B cell (primary cell): ENCODE measurements around the gene B4GALNT3. TPM values are rescaled to one million over a fixed set of nuclear protein-coding genes. Genes with fewer than 3 reads are reported as not detected.

Experiments used
- ATAC-seq: fragments of 200-7000 bp; cut with Tn5 transposase; one replicate; pipeline ENCODE4 v1.10.0; 2021; ENCODE audit warnings: low read depth, mild to moderate bottlenecking, moderate number of reproducible peaks, moderate library complexity
- CTCF ChIA-PET: fragments of 350-600 bp; sonication (Branson Sonifier 250); formaldehyde crosslinking; loops from one replicate; lab custom pipeline; 2021; ENCODE audit warnings: antibody characterized with exemption, inconsistent platforms; lab: Charles Lee
- POLR2A ChIA-PET: fragments of 350-600 bp; sonication (Branson Sonifier 250); formaldehyde crosslinking; loops from one replicate; lab custom pipeline; 2021; ENCODE audit warnings: antibody characterized with exemption; lab: Charles Lee
- DNase-seq: peaks from one replicate; pipeline ENCODE4 v3.0.0; 2013
- H2AFZ ChIP-seq: 2 replicates; pipeline ENCODE4 v1.6.1; 2012; ENCODE audit warnings: mild to moderate bottlenecking, low read depth, low read length; ENCODE audit not compliant: insufficient read depth, poor library complexity, severe bottlenecking
- H3K27ac ChIP-seq, 2 donors: 1 replicate in 1 of 2; 2 replicates in 1 of 2; pipeline ENCODE4 v1.5.1; 2012 to 2013; ENCODE audit warnings: low read length in 2 of 2, mild to moderate bottlenecking in 2 of 2, moderate library complexity in 1 of 2
- H3K27me3 ChIP-seq, 4 experiments: fragments of 200-600 bp in 1 of 4; sonication (generic) in 1 of 4; replicated peaks in 1 of 4; 1 replicate in 2 of 4; 2 replicates in 2 of 4; pipeline versions ENCODE4 v1.6.1 to v1.7.0; 2013 to 2016; ENCODE audit warnings: low read length in 3 of 4, mild to moderate bottlenecking in 2 of 4, mixed read lengths in 1 of 4, moderate library complexity in 1 of 4; ENCODE audit not compliant: insufficient read depth in 4 of 4, control insufficient read depth in 3 of 4; ENCODE audit errors: control extremely low read depth in 1 of 4
- H3K36me3 ChIP-seq, 2 experiments: replicated peaks in 1 of 2; 1 replicate in 1 of 2; 2 replicates in 1 of 2; pipeline versions ENCODE4 v1.6.1 to v1.7.1; 2013; ENCODE audit warnings: low read length in 1 of 2; ENCODE audit not compliant: insufficient read depth in 2 of 2, control insufficient read depth in 1 of 2; ENCODE audit errors: control extremely low read depth in 1 of 2, extremely low read depth in 1 of 2
- H3K4me1 ChIP-seq, 2 donors: fragments of 200-600 bp in 1 of 2; sonication (generic) in 1 of 2; 1 replicate in 1 of 2; 2 replicates in 1 of 2; pipeline versions ENCODE4 v1.5.1 to v1.6.1; 2013 to 2017; ENCODE audit warnings: low read length in 2 of 2; ENCODE audit not compliant: control insufficient read depth in 2 of 2, insufficient read depth in 2 of 2
- H3K4me2 ChIP-seq: replicated peaks from 2 replicates; pipeline ENCODE3; 2012; ENCODE audit warnings: mild to moderate bottlenecking, low read depth, low read length; ENCODE audit not compliant: poor library complexity, severe bottlenecking
- H3K4me3 ChIP-seq, 5 experiments: fragments of 200-600 bp in 1 of 5; sonication (generic) in 1 of 5; 1 replicate in 3 of 5; 2 replicates in 2 of 5; pipeline versions ENCODE4 v1.5.1 to v1.7.0; 2011 to 2016; ENCODE audit warnings: low read length in 4 of 5, mild to moderate bottlenecking in 4 of 5, low read depth in 2 of 5, control low read depth in 1 of 5, moderate library complexity in 1 of 5; ENCODE audit not compliant: insufficient read depth in 1 of 5; ENCODE audit errors: control extremely low read depth in 1 of 5, extremely low read depth in 1 of 5
- H3K79me2 ChIP-seq: fragments of 200-600 bp; sonication (generic); one replicate; pipeline ENCODE4 v1.6.0; 2016; ENCODE audit warnings: low read length; ENCODE audit not compliant: control insufficient read depth, insufficient read depth
- H3K9ac ChIP-seq: fragments of 200-600 bp; sonication (generic); 2 replicates; pipeline ENCODE4 v1.6.1; 2017; ENCODE audit warnings: mild to moderate bottlenecking, low read length, moderate library complexity
- H3K9me3 ChIP-seq, 3 donors: one replicate each; pipeline versions ENCODE4 v1.6.1 to v1.7.1; 2013; ENCODE audit warnings: low read length in 2 of 3; ENCODE audit not compliant: control insufficient read depth in 2 of 3, insufficient read depth in 1 of 3; ENCODE audit errors: control extremely low read depth in 1 of 3
- H4K20me1 ChIP-seq: 2 replicates; pipeline ENCODE4 v1.6.0; 2012; ENCODE audit warnings: mild to moderate bottlenecking, low read length; ENCODE audit not compliant: insufficient read depth, control insufficient read depth, poor library complexity, severe bottlenecking
- H3K27ac Mint-ChIP-seq: one replicate; pipeline ENCODE4 v1.8.0; 2021; ENCODE audit warnings: mixed read lengths
- H3K27me3 Mint-ChIP-seq: one replicate; pipeline ENCODE4 v1.8.0; 2021; ENCODE audit warnings: mixed read lengths
- H3K4me1 Mint-ChIP-seq: one replicate; pipeline ENCODE4 v1.8.0; 2021; ENCODE audit warnings: mixed read lengths
- H3K4me3 Mint-ChIP-seq: one replicate; pipeline ENCODE4 v1.8.0; 2021; ENCODE audit warnings: mixed read lengths
- H3K9me3 Mint-ChIP-seq: one replicate; pipeline ENCODE4 v1.8.0; 2022; ENCODE audit warnings: mixed read lengths; ENCODE audit not compliant: insufficient read depth
- CTCF ChIP-seq: fragments of 200-600 bp; IDR thresholded peaks from one replicate; pipeline ENCODE4 v1.8.0; 2022; ENCODE audit warnings: antibody characterized with exemption, mild to moderate bottlenecking
- EZH2 ChIP-seq: IDR thresholded peaks from 2 replicates; pipeline ENCODE4 v1.6.1; 2012; ENCODE audit warnings: borderline replicate concordance, low read depth, mild to moderate bottlenecking, moderate library complexity, low read length; ENCODE audit not compliant: insufficient read depth, poor library complexity, severe bottlenecking
- WGBS: methylation state at CpG from one replicate; pipeline ENCODE4 v1.1.5; 2013; ENCODE audit warnings: missing lambda C conversion rate; ENCODE audit not compliant: insufficient coverage; 5-methylcytosine and 5-hydroxymethylcytosine counted together
- intact Hi-C: fragments of 100-400 bp; cut with micrococcal nuclease; formaldehyde crosslinking; loops from one replicate; pipeline ENCODE4 v1.10.0; 2022
- polyA plus RNA-seq: library from polyadenylated mRNA; depleted of rRNA; stranded (reverse); fragments of >200 nt; gene quantifications from 2 replicates; pipeline ENCODE4 v1.2.3, GENCODE V29; 2012
- total RNA-seq, 2 donors: library from RNA; stranded (reverse); fragments of 120-200 nt in 1 of 2; gene quantifications; 1 replicate in 1 of 2; 2 replicates in 1 of 2; pipeline versions ENCODE4 v1.2.3 to v1.2.4, GENCODE V29; 2013 to 2022

The B4GALNT3 gene
- total and polyA plus RNA-seq, 2 donors (not counting 1 experiment from before 2014, with no cell fraction given): 0.25 TPM; not detected in 1

- no peak overlapping the region for H3K27ac Mint-ChIP-seq
- intact Hi-C loops: no loop called here
- ATAC-seq: no peak
- peaks cover 0 to 12% (median 9%) of the 10 kb centered on the region in 3 donors for H3K9me3 ChIP-seq
- H3K4me3 ChIP-seq: no peak overlapping the region
- no peak overlapping the region for H2AFZ ChIP-seq
- no peak overlapping the region for H3K4me2 ChIP-seq
- CTCF ChIA-PET: no interaction called here
- H3K27me3 ChIP-seq: peaks cover 0 to 3% (median 0%) of the 10 kb centered on the region in 4 experiments
- no peaks in the 10 kb centered on the region for H3K4me1 ChIP-seq
- TF ChIP-seq CTCF: no peak
- peaks cover 7% of the 10 kb centered on the region for H3K9me3 Mint-ChIP-seq
- no peaks in the 10 kb centered on the region for H3K79me2 ChIP-seq
- POLR2A ChIA-PET: no interaction called here
- no CpG with 5 or more reads among the region's 3 CpGs for WGBS
- DNase-seq: no peak
- H3K4me3 Mint-ChIP-seq: no peak overlapping the region
- H3K4me1 Mint-ChIP-seq: no peaks in the 10 kb centered on the region
- H3K36me3 ChIP-seq: no peaks in the 10 kb centered on the region
- H4K20me1 ChIP-seq: no peaks in the 10 kb centered on the region
- no peak overlapping the region for H3K9ac ChIP-seq
- peaks cover 13% of the 10 kb centered on the region for H3K27me3 Mint-ChIP-seq
- H3K27ac ChIP-seq: no peak overlapping the region
These were observed 77.1 kb downstream of the B4GALNT3 start for GRCh38 chr12:536751-537245.

- DNase-seq (no peak), ATAC-seq (no peak)
- Histone ChIP-seq H3K27ac (no peak overlapping the region), H4K20me1 (no peaks in the 10 kb centered on the region), H2AFZ (no peak overlapping the region), H3K27me3 (peaks cover 0 to 3% (median 0%) of the 10 kb centered on the region in 4 experiments), H3K4me2 (no peak overlapping the region), H3K79me2 (no peaks in the 10 kb centered on the region), H3K36me3 (no peaks in the 10 kb centered on the region), H3K9ac (no peak overlapping the region), H3K4me1 (no peaks in the 10 kb centered on the region), H3K4me3 (no peak overlapping the region), H3K9me3 (peaks cover 0 to 6% (median 0%) of the 10 kb centered on the region in 3 donors)
- H3K9me3 Mint-ChIP-seq: no peaks in the 10 kb centered on the region
- no peaks in the 10 kb centered on the region for H3K4me1 Mint-ChIP-seq
- no peak overlapping the region for H3K4me3 Mint-ChIP-seq
- no peak overlapping the region for H3K27ac Mint-ChIP-seq
- no CpG with 5 or more reads among the region's 4 CpGs for WGBS
- intact Hi-C loops: no loop called here
- ChIA-PET POLR2A (no interaction called here), CTCF (no interaction called here)
- peaks cover 11% of the 10 kb centered on the region for H3K27me3 Mint-ChIP-seq
- TF ChIP-seq EZH2 (no peak), CTCF (no peak)
These were observed 78.0 kb downstream of the B4GALNT3 start for GRCh38 chr12:537772-538171.
